ENCODE data around the gene USP36.

GRCh38 chr17:78763561-78763960, 77.1 kb downstream of the USP36 start:
- no peak for TF ChIP-seq EZH2 (IDR thresholded peaks at IDR 0.05)
- no peak for TF ChIP-seq POLR2AphosphoS5 (IDR thresholded peaks at IDR 0.05; ENCODE audit: borderline replicate concordance, low read depth, low read length)
- TF ChIP-seq FOXP2 (optimal IDR thresholded peaks at IDR 0.05; ENCODE audit: control extremely low read depth, extremely low read length, insufficient read depth): no peak
